Endothelial cell of umbilical vein (primary cell): ENCODE results near the gene VANGL2. TPM values are rescaled to one million over a fixed set of nuclear protein-coding genes. Genes with fewer than 3 reads are reported as not detected.

Experiments
- BruUV-seq: library from RNA; stranded (reverse); fragments of 400-500 nt; replicated peaks from 2 replicates; lab custom pipeline; 2021; lab: Mats Ljungman, UMichigan
- CTCF ChIA-PET: fragments of 300-600, 350-600 bp; sonication (Branson Sonifier 250); formaldehyde crosslinking; loops from one replicate; lab custom pipeline; 2021; ENCODE audit warnings: antibody characterized with exemption, inconsistent platforms; lab: Charles Lee
- POLR2A ChIA-PET: fragments of 300-600, 350-600 bp; sonication (Branson Sonifier 250); formaldehyde crosslinking; loops from one replicate; lab custom pipeline; 2021; ENCODE audit warnings: antibody characterized with exemption, inconsistent platforms; lab: Charles Lee
- DNase-seq: peaks from one replicate; pipeline ENCODE4 v3.0.0-alpha.2; 2011; ENCODE audit warnings: low read depth, low spot score
- FAIRE-seq: peaks from 2 replicates; lab custom pipeline; 2011; peaks lifted over from hg19 to GRCh38; lab: Jason Lieb, UNC
- H2AFZ ChIP-seq: 2 replicates; pipeline ENCODE4 v1.6.0; 2012; ENCODE audit warnings: low read depth, low read length, control low read depth, inconsistent platforms
- H3K27ac ChIP-seq: 2 replicates; pipeline ENCODE4 v1.5.1; 2011; ENCODE audit warnings: low read depth, mild to moderate bottlenecking, control low read depth, low read length, moderate library complexity; ENCODE audit not compliant: insufficient read depth
- H3K27me3 ChIP-seq, 2 experiments: 2 replicates each; pipeline versions ENCODE4 v1.6.0 to v1.6.1; 2011; ENCODE audit warnings: low read length in 2 of 2, mixed read lengths in 1 of 2; ENCODE audit not compliant: control insufficient read depth in 2 of 2, insufficient read depth in 2 of 2
- H3K36me3 ChIP-seq, 2 experiments: 2 replicates in 1 of 2; 3 replicates in 1 of 2; pipeline ENCODE4 v1.5.1; 2011; ENCODE audit warnings: low read length in 2 of 2, mild to moderate bottlenecking in 1 of 2, moderate library complexity in 1 of 2; ENCODE audit not compliant: control insufficient read depth in 2 of 2, insufficient read depth in 2 of 2; ENCODE audit errors: extremely low read depth in 1 of 2
- H3K4me1 ChIP-seq: 3 replicates; pipeline ENCODE4 v1.5.1; 2011; ENCODE audit warnings: mild to moderate bottlenecking, low read length; ENCODE audit not compliant: control insufficient read depth, insufficient read depth; ENCODE audit errors: extremely low read depth
- H3K4me2 ChIP-seq: 2 replicates; pipeline ENCODE4 v1.6.1; 2011; ENCODE audit warnings: low read length, control low read depth, mixed read lengths; ENCODE audit not compliant: insufficient read depth
- H3K4me3 ChIP-seq, 3 experiments: fragments of 200-600 bp in 1 of 3; sonication (generic), shearing (Covaris generic) in 1 of 3; replicated peaks in 1 of 3; 2 replicates each; pipeline ENCODE4 v1.5.1; 2011 to 2016; ENCODE audit warnings: control low read depth in 3 of 3, low read length in 3 of 3, mild to moderate bottlenecking in 2 of 3, inconsistent platforms in 1 of 3, low read depth in 1 of 3, moderate library complexity in 1 of 3; ENCODE audit not compliant: insufficient read depth in 1 of 3
- H3K79me2 ChIP-seq: 2 replicates; pipeline ENCODE4 v1.6.0; 2012; ENCODE audit warnings: low read length, inconsistent platforms; ENCODE audit not compliant: control insufficient read depth, insufficient read depth
- H3K9ac ChIP-seq: replicated peaks from 2 replicates; pipeline ENCODE3; 2011; ENCODE audit warnings: low read length, control low read depth; ENCODE audit not compliant: insufficient read depth; ENCODE audit errors: extremely low read depth
- H3K9me1 ChIP-seq: replicated peaks from 3 replicates; pipeline ENCODE4 v1.6.0; 2011; ENCODE audit warnings: mild to moderate bottlenecking, low read length; ENCODE audit not compliant: control insufficient read depth, insufficient read depth; ENCODE audit errors: extremely low read depth
- H3K9me3 ChIP-seq: replicated peaks from 2 replicates; pipeline ENCODE4 v1.5.1; 2012; ENCODE audit warnings: low read length, inconsistent platforms; ENCODE audit not compliant: control insufficient read depth, insufficient read depth
- H4K20me1 ChIP-seq: replicated peaks from 2 replicates; pipeline ENCODE3; 2011; ENCODE audit warnings: mild to moderate bottlenecking, low read length; ENCODE audit not compliant: control insufficient read depth, insufficient read depth; ENCODE audit errors: extremely low read depth
- EZH2 ChIP-seq: IDR thresholded peaks from 2 replicates; pipeline ENCODE4 v1.6.1; 2012; ENCODE audit warnings: borderline replicate concordance, low read depth, mild to moderate bottlenecking, moderate library complexity, low read length, inconsistent platforms; ENCODE audit not compliant: severe bottlenecking
- FOS ChIP-seq: IDR thresholded peaks from 2 replicates; pipeline ENCODE4 v1.6.1; 2011; ENCODE audit warnings: mild to moderate bottlenecking, low read length, moderate library complexity, borderline replicate concordance; ENCODE audit not compliant: insufficient read depth
- GATA2 ChIP-seq: IDR thresholded peaks from 2 replicates; pipeline ENCODE4 v1.7.0; 2011; ENCODE audit warnings: low read depth, mild to moderate bottlenecking, moderate library complexity, mixed read lengths, low read length; ENCODE audit not compliant: insufficient read length, insufficient read depth
- JUN ChIP-seq: IDR thresholded peaks from 2 replicates; pipeline ENCODE4 v1.6.1; 2011; ENCODE audit warnings: borderline replicate concordance, low read depth; ENCODE audit not compliant: insufficient read length, insufficient read depth
- MYC ChIP-seq: IDR thresholded peaks from one replicate; pipeline ENCODE4 v1.6.1; 2011; ENCODE audit warnings: mild to moderate bottlenecking, low read depth, low read length
- POLR2A ChIP-seq: IDR thresholded peaks from 2 replicates; pipeline ENCODE4 v1.6.1; 2012; ENCODE audit warnings: low read depth, mild to moderate bottlenecking, control low read depth, low read length
- POLR2AphosphoS5 ChIP-seq: IDR thresholded peaks from 2 replicates; pipeline ENCODE4 v1.6.1; 2012; ENCODE audit warnings: low read depth, mild to moderate bottlenecking, control low read depth, low read length, moderate library complexity; ENCODE audit not compliant: insufficient read depth
- dilution Hi-C: fragments of 300-500 bp; cut with MboI; formaldehyde crosslinking; loops from one replicate; pipeline ENCODE4 v1.15.0; 2019; ENCODE audit warnings: low sequenced_read_pairs; ENCODE audit not compliant: extremely low pct_ligation_motif_present
- intact Hi-C: fragments of 100-400 bp; cut with micrococcal nuclease; formaldehyde crosslinking; loops from one replicate; pipeline ENCODE4 v1.10.0; 2022
- polyA plus RNA-seq, 4 experiments: library from polyadenylated mRNA; depleted of rRNA in 3 of 4; stranded (reverse) in 3 of 4; unstranded in 1 of 4; fragments of >200 nt; gene quantifications; 2 replicates each; pipeline versions ENCODE4 v1.2.1 to v1.2.3, GENCODE V29; 2011 to 2012; ENCODE audit warnings: missing spikeins in 1 of 4
- total RNA-seq: library from RNA; stranded (reverse); gene quantifications from 2 replicates; pipeline ENCODE4 v1.2.3, GENCODE V29; 2021
- TF ChIP-seq, protein P1 (sequence below), 2 donors: IDR thresholded peaks; 1 replicate in 1 of 2; 2 replicates in 1 of 2; pipeline ENCODE4 v1.5.1; 2011; ENCODE audit warnings: low read length in 2 of 2, mild to moderate bottlenecking in 2 of 2, moderate library complexity in 2 of 2, control low read depth in 1 of 2, inconsistent platforms in 1 of 2, low read depth in 1 of 2; ENCODE audit not compliant: insufficient read depth in 1 of 2; ENCODE audit errors: extremely low read depth in 1 of 2
- TF ChIP-seq, protein P2 (sequence below): IDR thresholded peaks from 2 replicates; pipeline ENCODE4 v1.6.1; 2011; ENCODE audit not compliant: insufficient read depth, insufficient read length

VANGL2 gene
- total and polyA plus RNA-seq, 2 donors (not counting 3 experiments of a cell fraction or from before 2014, with no cell fraction given): 0.01 TPM; not detected in 1

DNA sequence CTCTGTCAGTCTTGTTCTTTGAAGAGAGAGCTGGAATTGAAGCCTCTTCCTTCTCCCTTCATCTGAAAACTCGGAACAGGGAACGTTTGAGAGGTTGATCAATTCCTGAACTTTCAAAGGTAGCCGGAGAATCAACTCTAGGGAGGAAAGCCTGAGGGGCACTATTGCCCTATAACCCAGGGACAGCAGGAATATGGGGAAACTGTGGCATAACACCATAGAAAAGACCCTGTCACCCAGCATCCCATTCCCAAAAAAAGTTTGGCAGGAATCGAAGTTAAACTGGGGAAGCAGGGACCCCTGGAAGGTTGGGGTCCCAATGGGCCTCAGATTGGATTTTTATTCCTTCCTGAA lies 38.6 kb upstream of the VANGL2 start:
- Histone ChIP-seq H3K9me1 (no peaks in the 10 kb centered on the region), H4K20me1 (peaks cover 2% of the 10 kb centered on the region), H3K27ac (no peak overlapping the region), H3K9me3 (no peaks in the 10 kb centered on the region), H3K9ac (no peak overlapping the region), H3K27me3 (peaks cover 0 to 1% of the 10 kb centered on the region in 2 experiments), H3K4me3 (no peak overlapping the region), H2AFZ (no peak overlapping the region), H3K4me1 (no peaks in the 10 kb centered on the region), H3K79me2 (no peaks in the 10 kb centered on the region), H3K36me3 (peaks cover 0 to 14% of the 10 kb centered on the region in 2 experiments), H3K4me2 (no peak overlapping the region)
- FAIRE-seq (no peak), DNase-seq (no peak)
- TF ChIP-seq EZH2 (no peak), JUN (no peak), GATA2 (no peak), POLR2AphosphoS5 (no peak), MYC (no peak), POLR2A (no peak), FOS (no peak)
- TF ChIP-seq, protein P1, sequence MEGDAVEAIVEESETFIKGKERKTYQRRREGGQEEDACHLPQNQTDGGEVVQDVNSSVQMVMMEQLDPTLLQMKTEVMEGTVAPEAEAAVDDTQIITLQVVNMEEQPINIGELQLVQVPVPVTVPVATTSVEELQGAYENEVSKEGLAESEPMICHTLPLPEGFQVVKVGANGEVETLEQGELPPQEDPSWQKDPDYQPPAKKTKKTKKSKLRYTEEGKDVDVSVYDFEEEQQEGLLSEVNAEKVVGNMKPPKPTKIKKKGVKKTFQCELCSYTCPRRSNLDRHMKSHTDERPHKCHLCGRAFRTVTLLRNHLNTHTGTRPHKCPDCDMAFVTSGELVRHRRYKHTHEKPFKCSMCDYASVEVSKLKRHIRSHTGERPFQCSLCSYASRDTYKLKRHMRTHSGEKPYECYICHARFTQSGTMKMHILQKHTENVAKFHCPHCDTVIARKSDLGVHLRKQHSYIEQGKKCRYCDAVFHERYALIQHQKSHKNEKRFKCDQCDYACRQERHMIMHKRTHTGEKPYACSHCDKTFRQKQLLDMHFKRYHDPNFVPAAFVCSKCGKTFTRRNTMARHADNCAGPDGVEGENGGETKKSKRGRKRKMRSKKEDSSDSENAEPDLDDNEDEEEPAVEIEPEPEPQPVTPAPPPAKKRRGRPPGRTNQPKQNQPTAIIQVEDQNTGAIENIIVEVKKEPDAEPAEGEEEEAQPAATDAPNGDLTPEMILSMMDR (IDR thresholded peaks at IDR 0.05; ENCODE audit: extremely low read depth in 1 of 2, insufficient read depth in 1 of 2, low read depth in 1 of 2, low read length in 2 of 2): no peak
- TF ChIP-seq, protein P2, sequence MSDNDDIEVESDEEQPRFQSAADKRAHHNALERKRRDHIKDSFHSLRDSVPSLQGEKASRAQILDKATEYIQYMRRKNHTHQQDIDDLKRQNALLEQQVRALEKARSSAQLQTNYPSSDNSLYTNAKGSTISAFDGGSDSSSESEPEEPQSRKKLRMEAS: no peak
- dilution Hi-C loops (no loop called here), intact Hi-C loops (no loop called here)
- no TSS peak for BruUV-seq
- ChIA-PET POLR2A (no interaction called here), CTCF (interaction anchor here (0.8 to 1.2 kb wide), 2 partner anchors 9 to 15 kb away, joined by 3 to 4 read pairs; no protein-coding TSS in a partner anchor)
